ENCODE results near the gene PTGDS.

PTGDS gene

GRCh38 chr9:137015976-137016375 lies 38.7 kb downstream of the PTGDS start:
- H3K79me2 ChIP-seq (ENCODE audit: insufficient read depth, low read length), result no peaks in the 10 kb centered on the region
- no peak for ATAC-seq (ENCODE audit: insufficient read depth, low read depth)
- TF ChIP-seq, protein P1, sequence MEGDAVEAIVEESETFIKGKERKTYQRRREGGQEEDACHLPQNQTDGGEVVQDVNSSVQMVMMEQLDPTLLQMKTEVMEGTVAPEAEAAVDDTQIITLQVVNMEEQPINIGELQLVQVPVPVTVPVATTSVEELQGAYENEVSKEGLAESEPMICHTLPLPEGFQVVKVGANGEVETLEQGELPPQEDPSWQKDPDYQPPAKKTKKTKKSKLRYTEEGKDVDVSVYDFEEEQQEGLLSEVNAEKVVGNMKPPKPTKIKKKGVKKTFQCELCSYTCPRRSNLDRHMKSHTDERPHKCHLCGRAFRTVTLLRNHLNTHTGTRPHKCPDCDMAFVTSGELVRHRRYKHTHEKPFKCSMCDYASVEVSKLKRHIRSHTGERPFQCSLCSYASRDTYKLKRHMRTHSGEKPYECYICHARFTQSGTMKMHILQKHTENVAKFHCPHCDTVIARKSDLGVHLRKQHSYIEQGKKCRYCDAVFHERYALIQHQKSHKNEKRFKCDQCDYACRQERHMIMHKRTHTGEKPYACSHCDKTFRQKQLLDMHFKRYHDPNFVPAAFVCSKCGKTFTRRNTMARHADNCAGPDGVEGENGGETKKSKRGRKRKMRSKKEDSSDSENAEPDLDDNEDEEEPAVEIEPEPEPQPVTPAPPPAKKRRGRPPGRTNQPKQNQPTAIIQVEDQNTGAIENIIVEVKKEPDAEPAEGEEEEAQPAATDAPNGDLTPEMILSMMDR (IDR thresholded peaks at IDR 0.05; ENCODE audit: borderline replicate concordance, extremely low read depth, low read length, poor library complexity, severe bottlenecking), result no peak
- no peak for TF ChIP-seq EZH2 (IDR thresholded peaks at IDR 0.05; ENCODE audit: borderline replicate concordance, low read depth, low read length, severe bottlenecking)
- no peak overlapping the region for H3K4me3 ChIP-seq (ENCODE audit: low read depth in 1 of 2, low read length in 2 of 2)
- no peaks in the 10 kb centered on the region for H3K9me3 ChIP-seq (ENCODE audit: insufficient read depth, low read length, severe bottlenecking)
- peaks cover 3% of the 10 kb centered on the region for H3K36me3 ChIP-seq (ENCODE audit: insufficient read depth, low read length)
- no peak overlapping the region for H3K9ac ChIP-seq (ENCODE audit: low read depth, low read length)
- DNase-seq, result no peak
- H3K27me3 ChIP-seq (ENCODE audit: insufficient read depth, low read length, poor library complexity), result no peaks in the 10 kb centered on the region
- H4K20me1 ChIP-seq (ENCODE audit: insufficient read depth, low read length), result no peaks in the 10 kb centered on the region
- no peak overlapping the region for H3K27ac ChIP-seq (ENCODE audit: low read length)
- no peak overlapping the region for H2AFZ ChIP-seq (ENCODE audit: low read depth, low read length)
- H3K4me2 ChIP-seq (ENCODE audit: insufficient read depth, low read length), result no peak overlapping the region
- H3K4me1 ChIP-seq (ENCODE audit: insufficient read depth, low read length), result no peaks in the 10 kb centered on the region

GRCh38 chr9:137016436-137016835 lies 39.1 kb downstream of the PTGDS start:
- TF ChIP-seq EZH2 (IDR thresholded peaks at IDR 0.05; ENCODE audit: borderline replicate concordance, low read depth, low read length, severe bottlenecking), result no peak
- TF ChIP-seq, protein P1 (IDR thresholded peaks at IDR 0.05; ENCODE audit: borderline replicate concordance, extremely low read depth, low read length, poor library complexity, severe bottlenecking), result no peak
- peaks cover 3% of the 10 kb centered on the region for H3K36me3 ChIP-seq (ENCODE audit: insufficient read depth, low read length)
- no peaks in the 10 kb centered on the region for H3K4me1 ChIP-seq (ENCODE audit: insufficient read depth, low read length)
- no peak overlapping the region for H3K9ac ChIP-seq (ENCODE audit: low read depth, low read length)
- H3K4me2 ChIP-seq (ENCODE audit: insufficient read depth, low read length), result no peak overlapping the region
- no peaks in the 10 kb centered on the region for H3K79me2 ChIP-seq (ENCODE audit: insufficient read depth, low read length)
- DNase-seq (no peak), ATAC-seq (ENCODE audit: insufficient read depth, low read depth) (no peak)
- H3K4me3 ChIP-seq (ENCODE audit: low read depth in 1 of 2, low read length in 2 of 2), result no peak overlapping the region
- H3K9me3 ChIP-seq (ENCODE audit: insufficient read depth, low read length, severe bottlenecking), result no peaks in the 10 kb centered on the region
- no peak overlapping the region for H3K27ac ChIP-seq (ENCODE audit: low read length)
- H2AFZ ChIP-seq (ENCODE audit: low read depth, low read length), result no peak overlapping the region
- H4K20me1 ChIP-seq (ENCODE audit: insufficient read depth, low read length), result no peaks in the 10 kb centered on the region
- no peaks in the 10 kb centered on the region for H3K27me3 ChIP-seq (ENCODE audit: insufficient read depth, low read length, poor library complexity)

- Histone ChIP-seq H2AFZ (ENCODE audit: low read depth, low read length) (no peak overlapping the region), H3K4me2 (ENCODE audit: insufficient read depth, low read length) (no peak overlapping the region), H3K4me1 (ENCODE audit: insufficient read depth, low read length) (no peaks in the 10 kb centered on the region), H3K79me2 (ENCODE audit: insufficient read depth, low read length) (no peaks in the 10 kb centered on the region), H3K27ac (ENCODE audit: low read length) (no peak overlapping the region), H3K4me3 (ENCODE audit: low read depth in 1 of 2, low read length in 2 of 2) (no peak overlapping the region), H3K27me3 (ENCODE audit: insufficient read depth, low read length, poor library complexity) (no peaks in the 10 kb centered on the region), H4K20me1 (ENCODE audit: insufficient read depth, low read length) (no peaks in the 10 kb centered on the region), H3K9me3 (ENCODE audit: insufficient read depth, low read length, severe bottlenecking) (no peaks in the 10 kb centered on the region), H3K9ac (ENCODE audit: low read depth, low read length) (no peak overlapping the region), H3K36me3 (ENCODE audit: insufficient read depth, low read length) (peaks cover 3% of the 10 kb centered on the region)
- ATAC-seq (ENCODE audit: insufficient read depth, low read depth) (no peak), DNase-seq (no peak)
- TF ChIP-seq EZH2 (IDR thresholded peaks at IDR 0.05; ENCODE audit: borderline replicate concordance, low read depth, low read length, severe bottlenecking), result no peak
- TF ChIP-seq, protein P1 (IDR thresholded peaks at IDR 0.05; ENCODE audit: borderline replicate concordance, extremely low read depth, low read length, poor library complexity, severe bottlenecking), result no peak
These were observed 39.8 kb downstream of the PTGDS start for GRCh38 chr9:137017071-137017470.

Measured in DND-41 (cell line).